Measurements from ENCODE around the gene SLC2A9. TPM values are rescaled to one million over a fixed set of nuclear protein-coding genes. Genes with fewer than 3 reads are reported as not detected.

The SLC2A9 gene
- total RNA-seq, 1 donor from 2014 or later, result 2.0 TPM

GRCh38 chr4:10016169-10016568, 5.1 kb downstream of the SLC2A9 start:
- TF ChIP-seq, protein P1, sequence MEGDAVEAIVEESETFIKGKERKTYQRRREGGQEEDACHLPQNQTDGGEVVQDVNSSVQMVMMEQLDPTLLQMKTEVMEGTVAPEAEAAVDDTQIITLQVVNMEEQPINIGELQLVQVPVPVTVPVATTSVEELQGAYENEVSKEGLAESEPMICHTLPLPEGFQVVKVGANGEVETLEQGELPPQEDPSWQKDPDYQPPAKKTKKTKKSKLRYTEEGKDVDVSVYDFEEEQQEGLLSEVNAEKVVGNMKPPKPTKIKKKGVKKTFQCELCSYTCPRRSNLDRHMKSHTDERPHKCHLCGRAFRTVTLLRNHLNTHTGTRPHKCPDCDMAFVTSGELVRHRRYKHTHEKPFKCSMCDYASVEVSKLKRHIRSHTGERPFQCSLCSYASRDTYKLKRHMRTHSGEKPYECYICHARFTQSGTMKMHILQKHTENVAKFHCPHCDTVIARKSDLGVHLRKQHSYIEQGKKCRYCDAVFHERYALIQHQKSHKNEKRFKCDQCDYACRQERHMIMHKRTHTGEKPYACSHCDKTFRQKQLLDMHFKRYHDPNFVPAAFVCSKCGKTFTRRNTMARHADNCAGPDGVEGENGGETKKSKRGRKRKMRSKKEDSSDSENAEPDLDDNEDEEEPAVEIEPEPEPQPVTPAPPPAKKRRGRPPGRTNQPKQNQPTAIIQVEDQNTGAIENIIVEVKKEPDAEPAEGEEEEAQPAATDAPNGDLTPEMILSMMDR (conservative IDR thresholded peaks at IDR 0.05; ENCODE audit: low read depth, low read length), result no peak
- DNase-seq (ENCODE audit: low read depth), result no peak
- no peak overlapping the region for H3K4me3 ChIP-seq (ENCODE audit: low read depth, low read length)

- DNase-seq (ENCODE audit: low read depth), result no peak
- TF ChIP-seq, protein P1 (conservative IDR thresholded peaks at IDR 0.05; ENCODE audit: low read depth, low read length), result peak; percentile 73
- H3K4me3 ChIP-seq (ENCODE audit: low read depth, low read length), result no peak overlapping the region
Observed at GRCh38 chr4:10015140-10015753, 6.0 kb downstream of the SLC2A9 start.

GRCh38 chr4:10013722-10014121, 7.6 kb downstream of the SLC2A9 start:
- H3K4me3 ChIP-seq (ENCODE audit: low read depth, low read length), result no peak overlapping the region
- TF ChIP-seq, protein P1 (conservative IDR thresholded peaks at IDR 0.05; ENCODE audit: low read depth, low read length), result peak; percentile 68
- DNase-seq (ENCODE audit: low read depth), result no peak

DNA sequence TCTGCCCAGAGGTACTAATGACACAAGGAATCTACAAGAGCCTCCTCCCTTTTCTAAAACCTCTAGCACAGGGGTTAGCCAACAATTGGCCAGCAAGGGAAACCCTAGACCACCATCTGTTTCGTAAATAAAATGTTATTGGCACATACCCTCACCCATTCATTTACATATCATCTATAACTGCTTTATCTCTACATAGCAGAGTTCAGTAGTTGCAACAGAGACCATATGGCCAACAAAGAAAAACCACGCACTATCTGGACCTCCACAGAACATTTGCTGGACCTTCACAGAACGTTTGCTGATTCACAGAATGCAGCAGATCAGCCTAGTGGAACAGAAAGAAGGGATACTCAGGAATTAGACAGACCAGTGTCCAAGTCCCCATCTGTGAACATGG, 9.4 kb downstream of the SLC2A9 start:
- no peak overlapping the region for H3K4me3 ChIP-seq (ENCODE audit: low read depth, low read length)
- DNase-seq (ENCODE audit: low read depth), result no peak
- TF ChIP-seq, protein P1 (conservative IDR thresholded peaks at IDR 0.05; ENCODE audit: low read depth, low read length), result no peak

GRCh38 chr4:10011277-10011676, 10.0 kb downstream of the SLC2A9 start:
- no peak for DNase-seq (ENCODE audit: low read depth)
- H3K4me3 ChIP-seq (ENCODE audit: low read depth, low read length), result no peak overlapping the region
- TF ChIP-seq, protein P1 (conservative IDR thresholded peaks at IDR 0.05; ENCODE audit: low read depth, low read length), result no peak

GRCh38 chr4:10009861-10010500, 11.3 kb downstream of the SLC2A9 start:
- no peak overlapping the region for H3K4me3 ChIP-seq (ENCODE audit: low read depth, low read length)
- DNase-seq (ENCODE audit: low read depth), result no peak
- TF ChIP-seq, protein P1 (conservative IDR thresholded peaks at IDR 0.05; ENCODE audit: low read depth, low read length), result no peak

DNA sequence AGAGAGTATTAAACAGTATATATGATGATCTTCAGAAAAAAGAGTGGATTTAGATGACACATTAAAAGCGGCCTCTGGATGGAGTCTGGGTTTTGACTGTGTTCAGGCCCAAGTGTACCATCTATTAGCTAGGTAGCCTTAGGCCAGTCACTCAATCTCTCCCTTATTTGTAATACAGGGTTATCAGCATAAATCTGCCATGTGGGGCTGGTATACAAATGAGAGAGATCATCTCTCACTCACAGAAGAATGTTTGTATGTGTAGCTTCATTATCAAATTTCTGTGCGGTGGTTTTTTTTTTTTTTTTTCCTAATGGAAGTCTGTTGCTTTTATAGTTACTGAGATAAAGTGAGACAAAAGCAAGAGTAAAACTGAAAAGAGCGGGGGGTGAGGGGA, 12.7 kb downstream of the SLC2A9 start:
- H3K4me3 ChIP-seq (ENCODE audit: low read depth, low read length), result no peak overlapping the region
- no peak for DNase-seq (ENCODE audit: low read depth)
- TF ChIP-seq, protein P1 (conservative IDR thresholded peaks at IDR 0.05; ENCODE audit: low read depth, low read length), result no peak
